Right atrium auricular region (tissue), 2 donors: ENCODE measurements around the gene RPH3AL. TPM values are rescaled to one million over a fixed set of nuclear protein-coding genes. Genes with fewer than 3 reads are reported as not detected.
"Not testable (repeated sequence)": the region's sequence is repeated elsewhere in the genome, so short reads cannot be mapped to it uniquely, and the experiment has no call there.

ENCODE experiments used
- DNase-seq: peaks from one replicate; pipeline ENCODE4 v3.0.0-alpha.2; 2019; ENCODE audit warnings: low spot score
- H3K27ac ChIP-seq, 2 donors: fragments of 200-600 bp; sonication (generic); 1 replicate in 1 of 2; 2 replicates in 1 of 2; pipeline ENCODE4 v1.5.1; 2016 to 2019
- H3K27me3 ChIP-seq, 2 donors: fragments of 200-600 bp; sonication (generic); one replicate each; pipeline versions ENCODE4 v1.5.1 to v1.6.0; 2017 to 2019
- H3K36me3 ChIP-seq: fragments of 200-600 bp; sonication (generic); one replicate; pipeline ENCODE4 v1.5.1; 2016
- H3K4me1 ChIP-seq, 2 donors: fragments of 200-600 bp; sonication (generic); one replicate each; pipeline versions ENCODE4 v1.5.1 to v1.6.0; 2017 to 2019
- H3K4me3 ChIP-seq, 2 donors: fragments of 200-600 bp; sonication (generic); 1 replicate in 1 of 2; 2 replicates in 1 of 2; pipeline ENCODE4 v1.5.1; 2017 to 2019; ENCODE audit warnings: mild to moderate bottlenecking in 1 of 2, moderate library complexity in 1 of 2
- H3K9me3 ChIP-seq, 2 donors: fragments of 200-600 bp; sonication (generic); one replicate each; pipeline ENCODE4 v1.5.1; 2019
- total RNA-seq, 2 donors: library from RNA; depleted of rRNA; stranded (reverse); fragments of >200 nt; gene quantifications; one replicate each; pipeline ENCODE4 v1.1.0, GENCODE V29; 2016
- TF ChIP-seq, protein P1 (sequence below), 2 donors: fragments of 200-600 bp; sonication (generic); IDR thresholded peaks; one replicate each; pipeline ENCODE4 v1.5.1; 2019; ENCODE audit warnings: antibody characterized with exemption in 2 of 2

The RPH3AL gene
- total RNA-seq, 2 donors from 2014 or later = 7.2 to 13.1 TPM

DNA sequence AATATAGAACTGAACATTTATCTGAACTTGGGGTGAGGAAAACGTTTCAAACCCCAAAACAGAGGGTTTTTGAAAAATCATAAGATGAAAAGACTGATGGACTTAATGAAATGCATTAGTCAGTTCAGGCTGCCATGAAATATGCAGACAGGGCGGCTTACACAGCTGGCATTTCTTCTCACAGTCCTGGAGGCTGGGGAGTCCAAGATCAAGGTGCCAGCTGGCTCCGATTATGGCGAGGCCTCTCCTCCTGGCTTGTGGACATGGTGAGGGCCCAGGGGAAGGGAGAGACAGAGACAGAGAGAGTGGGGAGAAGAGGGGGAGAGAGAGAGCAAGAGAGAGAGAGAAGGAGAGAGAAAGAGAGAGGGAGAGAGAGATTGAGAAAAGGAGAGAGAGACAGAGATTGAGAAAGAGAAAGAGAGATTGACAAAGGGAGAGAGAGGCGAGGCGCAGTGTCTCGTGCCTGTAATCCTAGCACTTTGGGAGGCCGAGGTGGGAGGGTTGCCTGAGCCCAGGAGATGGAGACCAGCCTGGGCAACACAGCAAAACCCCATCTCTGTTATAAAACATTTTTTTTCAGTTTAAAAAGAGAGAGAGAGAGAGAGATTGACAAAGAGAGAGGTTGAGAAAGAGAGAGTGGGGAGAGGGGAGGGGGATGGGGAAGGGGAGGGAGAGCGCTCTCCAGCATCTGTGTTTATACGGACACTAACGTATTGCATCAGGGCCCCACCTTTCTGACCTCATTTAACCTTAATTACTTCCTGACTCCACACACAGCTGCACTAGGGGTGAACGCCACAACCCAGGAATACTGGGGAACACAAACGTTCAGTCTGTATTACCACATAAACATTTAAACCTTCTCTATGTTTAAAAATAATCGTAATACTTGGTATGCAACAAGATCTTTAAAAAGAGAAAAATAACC lies 24.6 kb upstream of the RPH3AL start:
- H3K27me3 ChIP-seq = no peaks in the 10 kb centered on the region
- peak overlapping the region in 1 of 2 donors; percentile 23 for H3K27ac ChIP-seq
- no peaks in the 10 kb centered on the region for H3K36me3 ChIP-seq
- no peak for DNase-seq
- no peaks in the 10 kb centered on the region for H3K9me3 ChIP-seq
- no peak overlapping the region for H3K4me3 ChIP-seq
- H3K4me1 ChIP-seq = peaks cover 0 to 4% of the 10 kb centered on the region in 2 donors
- TF ChIP-seq, protein P1, sequence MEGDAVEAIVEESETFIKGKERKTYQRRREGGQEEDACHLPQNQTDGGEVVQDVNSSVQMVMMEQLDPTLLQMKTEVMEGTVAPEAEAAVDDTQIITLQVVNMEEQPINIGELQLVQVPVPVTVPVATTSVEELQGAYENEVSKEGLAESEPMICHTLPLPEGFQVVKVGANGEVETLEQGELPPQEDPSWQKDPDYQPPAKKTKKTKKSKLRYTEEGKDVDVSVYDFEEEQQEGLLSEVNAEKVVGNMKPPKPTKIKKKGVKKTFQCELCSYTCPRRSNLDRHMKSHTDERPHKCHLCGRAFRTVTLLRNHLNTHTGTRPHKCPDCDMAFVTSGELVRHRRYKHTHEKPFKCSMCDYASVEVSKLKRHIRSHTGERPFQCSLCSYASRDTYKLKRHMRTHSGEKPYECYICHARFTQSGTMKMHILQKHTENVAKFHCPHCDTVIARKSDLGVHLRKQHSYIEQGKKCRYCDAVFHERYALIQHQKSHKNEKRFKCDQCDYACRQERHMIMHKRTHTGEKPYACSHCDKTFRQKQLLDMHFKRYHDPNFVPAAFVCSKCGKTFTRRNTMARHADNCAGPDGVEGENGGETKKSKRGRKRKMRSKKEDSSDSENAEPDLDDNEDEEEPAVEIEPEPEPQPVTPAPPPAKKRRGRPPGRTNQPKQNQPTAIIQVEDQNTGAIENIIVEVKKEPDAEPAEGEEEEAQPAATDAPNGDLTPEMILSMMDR (IDR thresholded peaks at IDR 0.05) = no peak

DNA sequence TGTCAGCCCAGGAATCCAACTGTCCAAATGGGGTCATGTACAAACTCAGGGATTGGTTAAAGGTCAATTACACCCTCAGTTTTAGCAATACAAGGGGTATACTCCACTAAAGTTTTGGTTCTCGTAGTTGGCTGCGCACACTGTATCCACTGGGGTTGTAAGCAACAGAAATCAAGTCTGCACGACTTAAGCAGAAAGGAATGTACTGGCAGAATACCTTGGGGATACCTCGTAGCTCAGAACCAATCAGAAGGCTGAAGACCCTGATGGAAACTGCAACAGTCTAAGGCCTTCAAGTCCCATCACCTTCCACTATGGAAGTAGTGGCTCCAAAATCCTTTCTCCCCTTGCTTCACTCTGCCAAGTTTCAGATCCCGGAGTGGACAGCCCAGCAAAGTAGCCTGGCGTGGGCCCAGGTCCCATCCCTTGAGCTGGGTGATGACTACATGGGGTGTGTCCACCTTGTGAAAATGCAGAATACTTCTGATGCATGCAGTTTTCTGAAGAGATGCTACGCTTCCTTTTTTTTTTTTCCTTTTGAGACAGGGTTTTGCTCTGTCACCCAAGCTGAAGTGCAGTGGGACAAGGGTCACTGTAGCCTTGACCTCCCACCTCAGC lies 21.1 kb upstream of the RPH3AL start:
- no peak overlapping the region for H3K4me3 ChIP-seq
- H3K27ac ChIP-seq = no peak overlapping the region
- H3K4me1 ChIP-seq = peaks cover 0 to 4% of the 10 kb centered on the region in 2 donors
- TF ChIP-seq, protein P1 (IDR thresholded peaks at IDR 0.05) = no peak
- no peak for DNase-seq
- H3K36me3 ChIP-seq = no peaks in the 10 kb centered on the region
- H3K27me3 ChIP-seq = no peaks in the 10 kb centered on the region
- no peaks in the 10 kb centered on the region for H3K9me3 ChIP-seq

DNA sequence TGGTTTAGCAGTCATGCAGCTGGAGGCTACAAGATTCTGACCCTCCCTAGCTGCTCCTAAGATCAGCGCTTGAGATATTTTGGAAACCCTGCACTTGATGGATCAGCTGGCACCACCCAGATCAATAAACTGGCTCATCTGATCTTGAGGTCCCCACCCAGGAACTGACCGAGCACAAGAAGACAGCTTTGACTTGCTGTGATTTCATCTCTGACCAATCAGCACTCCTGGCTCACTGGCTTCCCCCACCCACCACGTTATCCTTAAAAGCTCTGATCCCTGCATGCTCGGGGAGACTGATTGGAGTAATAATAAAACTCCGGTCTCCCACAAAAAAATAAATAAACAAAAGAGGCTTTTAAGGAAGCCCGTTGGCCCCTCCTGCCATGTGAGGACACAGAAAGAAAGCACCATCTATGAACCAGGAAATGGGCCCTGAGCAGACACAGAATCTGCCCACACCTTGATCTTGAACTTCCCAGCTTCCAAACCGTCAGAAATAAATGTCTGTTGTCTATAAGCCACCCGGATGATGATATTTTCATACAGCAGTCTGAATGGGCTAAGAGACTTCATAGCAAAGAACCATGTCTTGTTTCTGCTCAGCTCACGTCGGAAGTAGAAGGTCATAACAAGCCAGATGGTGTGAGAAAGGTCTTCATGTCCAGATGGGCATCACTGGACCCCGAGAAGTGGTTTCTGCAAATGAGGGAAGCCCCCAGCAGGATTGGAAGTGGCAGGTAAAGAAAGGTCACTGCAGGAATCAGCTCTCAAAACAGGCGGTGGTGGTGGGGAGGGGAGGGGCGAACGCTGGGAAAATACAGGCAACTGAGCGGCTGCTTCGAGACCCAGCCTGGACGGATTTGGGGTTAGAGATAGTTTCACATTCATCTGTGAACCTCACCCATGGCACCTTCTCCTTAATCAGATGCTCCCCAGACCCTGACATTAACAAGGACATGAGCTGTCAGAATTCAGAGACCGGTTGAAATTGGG lies 19.8 kb upstream of the RPH3AL start:
- peaks cover 0 to 4% of the 10 kb centered on the region in 2 donors for H3K4me1 ChIP-seq
- H3K4me3 ChIP-seq = no peak overlapping the region
- H3K36me3 ChIP-seq = no peaks in the 10 kb centered on the region
- H3K27me3 ChIP-seq = no peaks in the 10 kb centered on the region
- TF ChIP-seq, protein P1 (IDR thresholded peaks at IDR 0.05) = no peak
- H3K9me3 ChIP-seq = no peaks in the 10 kb centered on the region
- H3K27ac ChIP-seq = no peak overlapping the region
- no peak for DNase-seq

- peaks cover 0 to 4% of the 10 kb centered on the region in 2 donors for H3K4me1 ChIP-seq
Observed at GRCh38 chr17:371583-371982, 19.0 kb upstream of the RPH3AL start.

DNA sequence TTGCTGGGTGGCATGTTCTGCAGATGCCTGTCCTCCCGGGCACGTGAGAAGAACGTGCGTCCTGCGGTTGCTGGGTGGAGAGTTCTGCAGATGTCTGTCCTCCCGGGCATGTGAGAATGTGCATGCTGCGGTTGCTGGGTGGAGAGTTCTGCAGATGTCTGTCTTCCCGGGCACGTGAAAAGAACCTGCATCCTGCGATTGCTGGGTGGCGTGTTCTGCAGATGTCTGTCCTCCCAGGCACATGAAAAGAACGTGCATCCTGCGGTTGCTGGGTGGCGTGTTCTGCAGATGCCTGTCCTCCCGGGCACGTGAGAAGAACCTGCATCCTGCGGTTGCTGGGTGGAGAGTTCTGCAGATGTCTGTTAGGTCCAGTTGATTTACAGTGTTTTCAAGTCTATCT lies 15.0 kb upstream of the RPH3AL start:
- DNase-seq, H3K4me3 ChIP-seq, H3K36me3 ChIP-seq, H3K4me1 ChIP-seq, H3K27ac ChIP-seq, H3K9me3 ChIP-seq, H3K27me3 ChIP-seq: not testable (repeated sequence)

More at GRCh38 chr17:371583-371982, 19.0 kb upstream of the RPH3AL start:
- H3K27me3 ChIP-seq = no peaks in the 10 kb centered on the region
- H3K36me3 ChIP-seq = no peaks in the 10 kb centered on the region
- no peaks in the 10 kb centered on the region for H3K9me3 ChIP-seq
- H3K27ac ChIP-seq = no peak overlapping the region
- DNase-seq = no peak
- H3K4me3 ChIP-seq = no peak overlapping the region
- TF ChIP-seq, protein P1 (IDR thresholded peaks at IDR 0.05) = no peak

DNA sequence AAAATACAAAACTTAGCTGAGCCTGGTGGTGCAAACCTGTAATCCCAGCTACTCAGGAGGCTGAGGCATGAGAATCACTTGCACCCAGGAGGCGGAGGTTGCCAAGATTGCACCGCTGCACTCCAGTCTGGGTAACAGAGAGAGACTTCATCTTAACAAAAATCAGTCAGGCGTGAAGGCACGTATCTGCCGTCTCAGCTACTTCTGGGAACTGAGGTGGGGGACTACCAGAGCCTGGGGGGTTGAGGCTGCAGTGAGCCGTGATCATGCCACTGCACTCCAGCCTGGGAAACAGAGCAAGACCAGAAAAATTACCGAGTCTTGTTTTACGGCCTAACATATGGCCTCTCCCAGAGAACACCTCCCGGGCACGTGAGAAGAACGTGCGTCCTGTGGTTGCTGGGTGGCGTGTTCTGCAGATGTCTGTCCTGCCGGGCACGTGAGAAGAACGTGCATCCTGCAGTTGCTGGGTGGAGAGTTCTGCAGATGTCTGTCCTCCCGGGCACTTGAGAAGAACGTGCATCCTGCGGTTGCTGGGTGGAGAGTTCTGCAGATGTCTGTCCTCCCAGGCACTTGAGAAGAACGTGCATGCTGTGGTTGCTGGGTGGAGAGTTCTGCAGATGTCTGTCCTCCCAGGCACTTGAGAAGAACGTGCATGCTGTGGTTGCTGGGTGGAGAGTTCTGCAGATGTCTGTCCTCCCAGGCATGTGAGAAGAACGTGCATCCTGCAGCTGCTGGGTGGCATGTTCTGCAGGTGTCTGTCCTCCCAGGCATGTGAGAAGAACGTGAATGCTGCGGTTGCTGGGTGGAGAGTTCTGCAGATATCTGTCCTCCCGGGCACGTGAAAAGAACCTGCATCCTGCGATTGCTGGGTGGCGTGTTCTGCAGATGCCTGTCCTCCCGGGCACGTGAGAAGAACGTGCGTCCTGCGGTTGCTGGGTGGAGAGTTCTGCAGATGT lies 14.3 kb upstream of the RPH3AL start:
- not testable (repeated sequence) for DNase-seq, H3K27me3 ChIP-seq, H3K4me3 ChIP-seq, H3K4me1 ChIP-seq, H3K27ac ChIP-seq, H3K36me3 ChIP-seq, H3K9me3 ChIP-seq
